ENCODE measurements around the gene SNAP47.
A peak's percentile ranks its signal among the peaks of the same experiment; 100 is the strongest.

Gene SNAP47

GRCh38 chr1:227728059-227728891 is 7.0 kb upstream of the SNAP47 start:
- no peak for TF ChIP-seq CTCF (conservative IDR thresholded peaks at IDR 0.05; ENCODE audit: low read depth, low read length)
- peak; percentile 50 for DNase-seq (ENCODE audit: low read depth)

GRCh38 chr1:227728892-227729143 is 6.4 kb upstream of the SNAP47 start:
- TF ChIP-seq CTCF (conservative IDR thresholded peaks at IDR 0.05; ENCODE audit: low read depth, low read length): no peak
- no peak for DNase-seq (ENCODE audit: low read depth)
- peak overlapping the region; percentile 68 for H3K4me3 ChIP-seq (ENCODE audit: low read length)

More at GRCh38 chr1:227728059-227728891, 7.0 kb upstream of the SNAP47 start:
- H3K4me3 ChIP-seq (ENCODE audit: low read length): peak overlapping the region; percentile 68

GRCh38 chr1:227729144-227729880 is 5.9 kb upstream of the SNAP47 start:
- H3K4me3 ChIP-seq (ENCODE audit: low read length): peak overlapping the region; percentile 68
- DNase-seq (ENCODE audit: low read depth): no peak
- no peak for TF ChIP-seq CTCF (conservative IDR thresholded peaks at IDR 0.05; ENCODE audit: low read depth, low read length)

GRCh38 chr1:227729881-227730629 is 5.2 kb upstream of the SNAP47 start:
- peak; percentile 89 for TF ChIP-seq CTCF (conservative IDR thresholded peaks at IDR 0.05; ENCODE audit: low read depth, low read length)
- no peak overlapping the region for H3K4me3 ChIP-seq (ENCODE audit: low read length)
- peak; percentile 12 for DNase-seq (ENCODE audit: low read depth)

GRCh38 chr1:227730630-227731151 is 4.5 kb upstream of the SNAP47 start:
- no peak for DNase-seq (ENCODE audit: low read depth)
- no peak overlapping the region for H3K4me3 ChIP-seq (ENCODE audit: low read length)
- TF ChIP-seq CTCF (conservative IDR thresholded peaks at IDR 0.05; ENCODE audit: low read depth, low read length): no peak

- no peak for TF ChIP-seq CTCF (conservative IDR thresholded peaks at IDR 0.05; ENCODE audit: low read depth, low read length)
- no peak overlapping the region for H3K4me3 ChIP-seq (ENCODE audit: low read length)
- no peak for DNase-seq (ENCODE audit: low read depth)
Measured at GRCh38 chr1:227731241-227731677, 4.0 kb upstream of the SNAP47 start.
